HEK293 (cell line): ENCODE measurements around the gene LRP8.
A peak's percentile ranks its signal among the peaks of the same experiment; 100 is the strongest.

Experiments
- CTCF ChIA-PET: fragments of 350-600 bp; formaldehyde crosslinking; extraction: SDS; loops from one replicate; lab custom pipeline; 2021; ENCODE audit warnings: antibody characterized with exemption; lab: Yijun Ruan, JAX
- POLR2A ChIA-PET: fragments of 300-600 bp; formaldehyde crosslinking; extraction: SDS; loops from one replicate; lab custom pipeline; 2020; ENCODE audit warnings: antibody characterized with exemption, inconsistent platforms; lab: Yijun Ruan, JAX
- H3K27ac ChIP-seq: fragments of 200-500 bp; sonication (Bioruptor generic); 2 replicates; pipeline ENCODE4 v1.5.1; 2014; ENCODE audit warnings: low read depth, low read length, control low read depth, inconsistent platforms; ENCODE audit errors: extremely low read depth
- H3K36me3 ChIP-seq, 2 experiments: fragments of 200-500 bp in 1 of 2; sonication (Bioruptor generic) in 1 of 2; 1 replicate in 1 of 2; 2 replicates in 1 of 2; pipeline ENCODE4 v1.5.1; 2014 to 2017; ENCODE audit warnings: inconsistent platforms in 2 of 2, low read length in 2 of 2; ENCODE audit not compliant: control insufficient read depth in 2 of 2, insufficient read depth in 1 of 2
- H3K4me1 ChIP-seq: fragments of 200-500 bp; sonication (Bioruptor generic); 2 replicates; pipeline ENCODE4 v1.5.1; 2014; ENCODE audit warnings: mild to moderate bottlenecking, low read length, inconsistent platforms; ENCODE audit not compliant: control insufficient read depth, insufficient read depth
- H3K4me3 ChIP-seq: 2 replicates; pipeline ENCODE4 v1.5.1; 2011; ENCODE audit warnings: low read depth, mild to moderate bottlenecking, control low read depth, low read length, moderate library complexity
- H3K9me3 ChIP-seq: fragments of 200-500 bp; sonication (Bioruptor generic); 2 replicates; pipeline ENCODE4 v1.5.1; 2014; ENCODE audit warnings: low read depth, low read length, inconsistent platforms; ENCODE audit not compliant: control insufficient read depth, insufficient read depth
- HOXC10 ChIP-seq: sonication (generic); formaldehyde crosslinking; IDR thresholded peaks from 2 replicates; pipeline ENCODE4 v1.8.1; 2023; ENCODE audit warnings: mild to moderate bottlenecking, missing genetic modification reagents
- OVOL3 ChIP-seq: fragments of 450-650 bp; formaldehyde crosslinking; IDR thresholded peaks from 2 replicates; pipeline ENCODE4 v1.5.1; 2016; ENCODE audit warnings: missing biosample characterization, missing genetic modification characterization
- TRIM28 ChIP-seq: IDR thresholded peaks from 2 replicates; pipeline ENCODE4 v1.6.1; 2011; ENCODE audit warnings: low read length, control low read depth, borderline replicate concordance
- ZBTB7A ChIP-seq: fragments of 450-650 bp; formaldehyde crosslinking; IDR thresholded peaks from 2 replicates; pipeline ENCODE4 v1.5.1; 2016; ENCODE audit warnings: low read depth, missing biosample characterization, missing genetic modification characterization
- ZNF610 ChIP-seq: fragments of 450-650 bp; formaldehyde crosslinking; IDR thresholded peaks from 2 replicates; pipeline ENCODE4 v1.5.1; 2016; ENCODE audit warnings: missing biosample characterization, missing genetic modification characterization, borderline replicate concordance
- ZNF629 ChIP-seq: fragments of 450-650 bp; formaldehyde crosslinking; IDR thresholded peaks from 2 replicates; pipeline ENCODE4 v1.5.1; 2017; ENCODE audit warnings: missing biosample characterization, missing genetic modification characterization
- ZNF701 ChIP-seq: fragments of 450-650 bp; formaldehyde crosslinking; IDR thresholded peaks from 2 replicates; pipeline ENCODE4 v1.5.1; 2016; ENCODE audit warnings: missing biosample characterization, missing genetic modification characterization
- TF ChIP-seq, protein P1 (sequence below): fragments of 450-650 bp; formaldehyde crosslinking; IDR thresholded peaks from 2 replicates; pipeline ENCODE4 v1.5.1; 2016; ENCODE audit warnings: missing biosample characterization, missing genetic modification characterization
- TF ChIP-seq, protein P2 (sequence below): fragments of 450-650 bp; IDR thresholded peaks from 2 replicates; pipeline ENCODE4 v1.5.1; 2018; ENCODE audit warnings: missing biosample characterization, missing genetic modification characterization
- TF ChIP-seq, protein P3 (sequence below): fragments of 450-650 bp; formaldehyde crosslinking; IDR thresholded peaks from 2 replicates; pipeline ENCODE4 v1.5.1; 2016; ENCODE audit warnings: missing biosample characterization, missing genetic modification characterization
- TF ChIP-seq, protein P4 (sequence below): fragments of 450-650 bp; formaldehyde crosslinking; IDR thresholded peaks from 2 replicates; pipeline ENCODE4 v1.5.1; 2016; ENCODE audit warnings: missing biosample characterization, missing genetic modification characterization

LRP8 gene

DNA sequence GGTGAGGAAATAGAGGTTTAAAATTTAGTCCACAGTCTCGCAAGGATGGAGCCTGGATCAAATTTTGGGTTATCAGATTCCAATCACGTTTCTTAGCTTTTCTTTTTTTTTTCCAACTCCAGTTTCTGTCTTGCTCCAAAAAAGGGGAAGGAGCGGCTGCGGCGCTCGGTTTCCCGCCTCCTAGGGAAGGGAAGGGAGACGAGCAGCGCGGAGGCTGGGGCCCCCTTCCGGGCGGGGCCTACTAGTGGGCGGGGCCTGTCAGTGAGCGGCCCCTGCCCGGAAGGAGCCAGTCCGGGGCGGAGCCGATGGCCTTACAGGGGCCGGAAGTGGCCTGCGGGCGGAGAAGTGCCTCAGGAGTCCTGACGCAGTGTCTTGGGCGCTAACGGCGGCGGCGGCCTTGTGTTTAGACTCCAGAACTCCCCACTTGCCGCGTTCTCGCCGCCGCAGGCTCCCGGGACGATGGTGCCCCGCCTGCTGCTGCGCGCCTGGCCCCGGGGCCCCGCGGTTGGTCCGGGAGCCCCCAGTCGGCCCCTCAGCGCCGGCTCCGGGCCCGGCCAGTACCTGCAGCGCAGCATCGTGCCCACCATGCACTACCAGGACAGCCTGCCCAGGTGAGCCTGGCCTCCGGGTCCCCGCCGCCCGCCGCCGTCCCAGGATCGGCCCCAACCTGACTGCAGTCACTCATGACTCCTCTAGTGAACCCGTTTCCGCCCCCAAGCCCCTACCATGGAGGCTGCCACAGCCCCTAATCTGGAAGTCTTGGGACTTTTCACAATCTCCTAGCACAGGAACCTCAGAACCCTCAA lies 131.2 kb downstream of the LRP8 start, which contains the start of gene CPT2 (continued):
- TF ChIP-seq, protein P1, sequence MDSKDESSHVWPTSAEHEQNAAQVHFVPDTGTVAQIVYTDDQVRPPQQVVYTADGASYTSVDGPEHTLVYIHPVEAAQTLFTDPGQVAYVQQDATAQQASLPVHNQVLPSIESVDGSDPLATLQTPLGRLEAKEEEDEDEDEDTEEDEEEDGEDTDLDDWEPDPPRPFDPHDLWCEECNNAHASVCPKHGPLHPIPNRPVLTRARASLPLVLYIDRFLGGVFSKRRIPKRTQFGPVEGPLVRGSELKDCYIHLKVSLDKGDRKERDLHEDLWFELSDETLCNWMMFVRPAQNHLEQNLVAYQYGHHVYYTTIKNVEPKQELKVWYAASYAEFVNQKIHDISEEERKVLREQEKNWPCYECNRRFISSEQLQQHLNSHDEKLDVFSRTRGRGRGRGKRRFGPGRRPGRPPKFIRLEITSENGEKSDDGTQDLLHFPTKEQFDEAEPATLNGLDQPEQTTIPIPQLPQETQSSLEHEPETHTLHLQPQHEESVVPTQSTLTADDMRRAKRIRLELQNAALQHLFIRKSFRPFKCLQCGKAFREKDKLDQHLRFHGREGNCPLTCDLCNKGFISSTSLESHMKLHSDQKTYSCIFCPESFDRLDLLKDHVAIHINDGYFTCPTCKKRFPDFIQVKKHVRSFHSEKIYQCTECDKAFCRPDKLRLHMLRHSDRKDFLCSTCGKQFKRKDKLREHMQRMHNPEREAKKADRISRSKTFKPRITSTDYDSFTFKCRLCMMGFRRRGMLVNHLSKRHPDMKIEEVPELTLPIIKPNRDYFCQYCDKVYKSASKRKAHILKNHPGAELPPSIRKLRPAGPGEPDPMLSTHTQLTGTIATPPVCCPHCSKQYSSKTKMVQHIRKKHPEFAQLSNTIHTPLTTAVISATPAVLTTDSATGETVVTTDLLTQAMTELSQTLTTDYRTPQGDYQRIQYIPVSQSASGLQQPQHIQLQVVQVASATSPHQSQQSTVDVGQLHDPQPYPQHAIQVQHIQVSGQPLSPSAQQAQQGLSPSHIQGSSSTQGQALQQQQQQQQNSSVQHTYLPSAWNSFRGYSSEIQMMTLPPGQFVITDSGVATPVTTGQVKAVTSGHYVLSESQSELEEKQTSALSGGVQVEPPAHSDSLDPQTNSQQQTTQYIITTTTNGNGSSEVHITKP (tag by site-specific recombination): peak; percentile 10; the same call in 1 of the 2 replicates
- TF ChIP-seq, protein P2, sequence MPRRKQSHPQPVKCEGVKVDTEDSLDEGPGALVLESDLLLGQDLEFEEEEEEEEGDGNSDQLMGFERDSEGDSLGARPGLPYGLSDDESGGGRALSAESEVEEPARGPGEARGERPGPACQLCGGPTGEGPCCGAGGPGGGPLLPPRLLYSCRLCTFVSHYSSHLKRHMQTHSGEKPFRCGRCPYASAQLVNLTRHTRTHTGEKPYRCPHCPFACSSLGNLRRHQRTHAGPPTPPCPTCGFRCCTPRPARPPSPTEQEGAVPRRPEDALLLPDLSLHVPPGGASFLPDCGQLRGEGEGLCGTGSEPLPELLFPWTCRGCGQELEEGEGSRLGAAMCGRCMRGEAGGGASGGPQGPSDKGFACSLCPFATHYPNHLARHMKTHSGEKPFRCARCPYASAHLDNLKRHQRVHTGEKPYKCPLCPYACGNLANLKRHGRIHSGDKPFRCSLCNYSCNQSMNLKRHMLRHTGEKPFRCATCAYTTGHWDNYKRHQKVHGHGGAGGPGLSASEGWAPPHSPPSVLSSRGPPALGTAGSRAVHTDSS (tag by site-specific recombination): no peak
- TF ChIP-seq ZNF629 (tag by site-specific recombination): peak; percentile 75
- no peak for TF ChIP-seq OVOL3 (tag by site-specific recombination)
- no peak for TF ChIP-seq ZBTB7A (tag by site-specific recombination)
- 0 out of 2 replicates have a peak, but pooled peaks have one; percentile 33 for TF ChIP-seq HOXC10 (CRISPR knock-in tag)
- TF ChIP-seq ZNF610: peak; percentile 99
- no peak for TF ChIP-seq ZNF701 (tag by site-specific recombination)
- TF ChIP-seq, protein P3, sequence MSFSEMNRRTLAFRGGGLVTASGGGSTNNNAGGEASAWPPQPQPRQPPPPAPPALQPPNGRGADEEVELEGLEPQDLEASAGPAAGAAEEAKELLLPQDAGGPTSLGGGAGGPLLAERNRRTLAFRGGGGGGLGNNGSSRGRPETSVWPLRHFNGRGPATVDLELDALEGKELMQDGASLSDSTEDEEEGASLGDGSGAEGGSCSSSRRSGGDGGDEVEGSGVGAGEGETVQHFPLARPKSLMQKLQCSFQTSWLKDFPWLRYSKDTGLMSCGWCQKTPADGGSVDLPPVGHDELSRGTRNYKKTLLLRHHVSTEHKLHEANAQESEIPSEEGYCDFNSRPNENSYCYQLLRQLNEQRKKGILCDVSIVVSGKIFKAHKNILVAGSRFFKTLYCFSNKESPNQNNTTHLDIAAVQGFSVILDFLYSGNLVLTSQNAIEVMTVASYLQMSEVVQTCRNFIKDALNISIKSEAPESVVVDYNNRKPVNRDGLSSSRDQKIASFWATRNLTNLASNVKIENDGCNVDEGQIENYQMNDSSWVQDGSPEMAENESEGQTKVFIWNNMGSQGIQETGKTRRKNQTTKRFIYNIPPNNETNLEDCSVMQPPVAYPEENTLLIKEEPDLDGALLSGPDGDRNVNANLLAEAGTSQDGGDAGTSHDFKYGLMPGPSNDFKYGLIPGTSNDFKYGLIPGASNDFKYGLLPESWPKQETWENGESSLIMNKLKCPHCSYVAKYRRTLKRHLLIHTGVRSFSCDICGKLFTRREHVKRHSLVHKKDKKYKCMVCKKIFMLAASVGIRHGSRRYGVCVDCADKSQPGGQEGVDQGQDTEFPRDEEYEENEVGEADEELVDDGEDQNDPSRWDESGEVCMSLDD (tag by site-specific recombination): no peak

DNA sequence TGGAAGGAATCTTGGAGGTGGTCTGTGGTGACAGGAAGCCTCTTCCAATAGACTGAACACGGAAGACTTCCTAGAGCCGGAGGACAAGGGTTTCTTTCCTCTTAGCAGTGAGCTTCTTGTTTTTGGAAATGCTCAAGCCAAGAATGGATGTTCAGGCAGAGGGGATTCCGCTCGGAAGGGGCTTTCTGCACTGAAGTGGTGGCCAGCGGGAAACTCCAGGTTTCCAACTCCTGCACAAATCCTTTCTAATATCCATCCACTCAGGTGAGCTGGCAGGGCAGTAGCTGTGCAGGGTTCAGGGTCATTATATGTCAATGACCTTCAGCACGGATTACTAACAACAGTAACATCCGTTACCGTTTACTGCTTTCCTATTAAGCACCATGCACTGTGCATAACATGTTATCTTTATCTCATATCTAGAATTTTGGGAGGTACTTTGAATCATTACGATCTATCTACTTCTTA lies 131.8 kb downstream of the LRP8 start:
- POLR2A ChIA-PET: interaction anchor here (1.5 kb wide), 1 partner anchor 275 kb away, joined by 5 read pairs; the partner anchor contains the start of gene ECHDC2
- TF ChIP-seq OVOL3 (tag by site-specific recombination) (no peak), TRIM28 (0 out of 2 replicates have a peak, but pooled peaks have one; percentile 7)
- TF ChIP-seq, protein P4, sequence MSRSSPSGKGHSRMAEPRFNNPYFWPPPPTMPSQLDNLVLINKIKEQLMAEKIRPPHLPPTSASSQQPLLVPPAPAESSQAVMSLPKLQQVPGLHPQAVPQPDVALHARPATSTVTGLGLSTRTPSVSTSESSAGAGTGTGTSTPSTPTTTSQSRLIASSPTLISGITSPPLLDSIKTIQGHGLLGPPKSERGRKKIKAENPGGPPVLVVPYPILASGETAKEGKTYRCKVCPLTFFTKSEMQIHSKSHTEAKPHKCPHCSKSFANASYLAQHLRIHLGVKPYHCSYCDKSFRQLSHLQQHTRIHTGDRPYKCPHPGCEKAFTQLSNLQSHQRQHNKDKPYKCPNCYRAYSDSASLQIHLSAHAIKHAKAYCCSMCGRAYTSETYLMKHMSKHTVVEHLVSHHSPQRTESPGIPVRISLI (tag by site-specific recombination): peak; percentile 56; the same call in 1 of the 2 replicates
- peaks cover 4% of the 10 kb centered on the region; the same call in 1 of the 2 replicates for H3K4me1 ChIP-seq
- H3K27ac ChIP-seq: peak overlapping the region; percentile 74; the same call in 1 of the 2 replicates
- H3K36me3 ChIP-seq: peaks cover 0 to 13% of the 10 kb centered on the region in 2 experiments; a peak in 1 of 3 replicates
- H3K4me3 ChIP-seq: peak overlapping the region; percentile 83
- no peaks in the 10 kb centered on the region for H3K9me3 ChIP-seq
- CTCF ChIA-PET: interaction anchor here (0.6 to 2.4 kb wide), 8 partner anchors 9 to 291 kb away, joined by 3 to 19 read pairs (median 4); no protein-coding TSS in a partner anchor
